ENCODE data around the gene ARHGAP10.

ARHGAP10 gene

GRCh38 chr4:147933316-147933715, 201.4 kb downstream of the ARHGAP10 start:
- no peak; the same call in 1 of the 2 replicates for TF ChIP-seq CTCF (conservative IDR thresholded peaks at IDR 0.05)
- H3K27ac ChIP-seq: no peak overlapping the region

GRCh38 chr4:147933779-147934178, 201.9 kb downstream of the ARHGAP10 start:
- H3K27ac ChIP-seq: no peak overlapping the region
- TF ChIP-seq CTCF (conservative IDR thresholded peaks at IDR 0.05): no peak

- no peak overlapping the region for H3K27ac ChIP-seq
- TF ChIP-seq CTCF (conservative IDR thresholded peaks at IDR 0.05): no peak
These were observed 206.6 kb downstream of the ARHGAP10 start for GRCh38 chr4:147938496-147938895.

- no peak for TF ChIP-seq CTCF (conservative IDR thresholded peaks at IDR 0.05)
- H3K27ac ChIP-seq: no peak overlapping the region
These were observed 208.3 kb downstream of the ARHGAP10 start for GRCh38 chr4:147940171-147940570.

- TF ChIP-seq CTCF (conservative IDR thresholded peaks at IDR 0.05): no peak
- no peak overlapping the region for H3K27ac ChIP-seq
These were observed 209.5 kb downstream of the ARHGAP10 start for GRCh38 chr4:147941373-147941772.

GRCh38 chr4:147942729-147943128, 210.8 kb downstream of the ARHGAP10 start:
- no peak overlapping the region for H3K27ac ChIP-seq
- no peak for TF ChIP-seq CTCF (conservative IDR thresholded peaks at IDR 0.05)

GRCh38 chr4:147943159-147943638, 211.3 kb downstream of the ARHGAP10 start:
- TF ChIP-seq CTCF (conservative IDR thresholded peaks at IDR 0.05): no peak
- no peak overlapping the region for H3K27ac ChIP-seq

Data from VCaP (cell line).